WTC11 (cell line): Measurements from ENCODE around the gene PTPRN2.

Source experiments
- AFF4 ChIP-seq: sonication (generic); formaldehyde crosslinking; IDR thresholded peaks from 2 replicates; pipeline ENCODE4 v1.8.1; 2023; ENCODE audit warnings: mild to moderate bottlenecking, missing genetic modification reagents, borderline replicate concordance
- CTCF ChIP-seq: fragments of 200-600 bp; IDR thresholded peaks from 2 replicates; pipeline ENCODE4 v1.8.0; 2022; ENCODE audit warnings: antibody characterized with exemption
- FOXJ3 ChIP-seq: sonication (generic); formaldehyde crosslinking; IDR thresholded peaks from 2 replicates; pipeline ENCODE4 v1.9.0; 2021; ENCODE audit warnings: missing genetic modification reagents, mild to moderate bottlenecking, borderline replicate concordance
- NFATC4 ChIP-seq: fragments of 250-450 bp; sonication (Bioruptor Pico); IDR thresholded peaks from 2 replicates; pipeline ENCODE4 v1.9.0; 2021; ENCODE audit warnings: mild to moderate bottlenecking
- SP1 ChIP-seq: sonication (generic); formaldehyde crosslinking; conservative IDR thresholded peaks from 2 replicates; pipeline ENCODE4 v1.8.1; 2022; ENCODE audit warnings: missing genetic modification reagents
- ZMAT4 ChIP-seq: fragments of 250-450 bp; sonication (Bioruptor Pico); IDR thresholded peaks from 2 replicates; pipeline ENCODE4 v1.9.0; 2021; ENCODE audit warnings: mild to moderate bottlenecking
- ZNF317 ChIP-seq: sonication (generic); formaldehyde crosslinking; IDR thresholded peaks from 2 replicates; pipeline ENCODE4 v1.8.1; 2023; ENCODE audit warnings: low read depth, mild to moderate bottlenecking, moderate library complexity, missing genetic modification reagents, borderline replicate concordance
- ZNF423 ChIP-seq: fragments of 250-450 bp; sonication (Bioruptor Pico); IDR thresholded peaks from 2 replicates; pipeline ENCODE4 v2.1.2; 2022; ENCODE audit warnings: mild to moderate bottlenecking, moderate library complexity
- ZSCAN18 ChIP-seq: fragments of 250-450 bp; sonication (Bioruptor Pico); IDR thresholded peaks from 2 replicates; pipeline ENCODE4 v2.1.2; 2022; ENCODE audit warnings: mild to moderate bottlenecking, moderate library complexity

GRCh38 chr7:158245724-158246041 is 341.9 kb downstream of the PTPRN2 start:
- TF ChIP-seq ZMAT4 (CRISPR knock-in tag), result no peak
- TF ChIP-seq SP1, result no peak
- no peak for TF ChIP-seq CTCF
- no peak for TF ChIP-seq FOXJ3 (CRISPR knock-in tag)
- no peak for TF ChIP-seq NFATC4 (CRISPR knock-in tag)
- no peak for TF ChIP-seq AFF4 (CRISPR knock-in tag)
- TF ChIP-seq ZSCAN18 (CRISPR knock-in tag), result no peak
- TF ChIP-seq ZNF423 (CRISPR knock-in tag), result no peak
- TF ChIP-seq ZNF317, result no peak
